Activated CD8-positive, alpha-beta memory T cell treated with anti-CD3 and anti-CD28 coated beads, Interleukin-2, amount 50 U/mL, for 1 hour (primary cell): ENCODE results near the gene ZNF512B.
"Not testable (repeated sequence)": the region's sequence is repeated elsewhere in the genome, so short reads cannot be mapped to it uniquely, and the experiment has no call there.

Experiments
- DNase-seq: peaks from one replicate; pipeline ENCODE4 v3.0.0-alpha.2; 2020; ENCODE audit errors: extremely low read depth

The ZNF512B gene

DNA sequence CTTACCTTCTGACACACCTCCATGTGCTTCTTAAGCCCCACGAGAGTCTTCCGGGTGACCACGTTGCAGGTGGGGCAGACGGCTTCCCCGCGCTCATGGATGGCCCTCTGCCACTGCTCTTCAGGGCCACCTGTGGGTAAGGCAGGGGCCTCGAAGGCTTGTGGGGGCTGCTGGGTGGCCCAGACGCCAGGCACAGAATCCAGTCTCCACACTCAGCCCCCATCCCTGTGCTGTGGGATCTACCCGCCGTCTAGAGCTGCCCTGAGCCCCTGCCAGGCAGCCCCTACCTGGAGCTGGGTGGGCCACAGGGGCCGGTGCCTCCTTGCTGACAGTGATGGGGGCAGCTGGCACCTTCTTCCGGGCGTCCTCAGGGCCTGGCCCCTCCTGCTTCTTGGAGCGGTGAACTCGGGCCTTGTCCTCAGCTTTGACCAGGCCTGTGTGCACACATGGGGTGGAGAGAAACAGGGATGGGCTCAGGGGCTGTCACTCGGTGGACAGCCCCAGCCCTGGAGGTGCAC, 5.9 kb downstream of the ZNF512B start:
- no peak for DNase-seq

DNA sequence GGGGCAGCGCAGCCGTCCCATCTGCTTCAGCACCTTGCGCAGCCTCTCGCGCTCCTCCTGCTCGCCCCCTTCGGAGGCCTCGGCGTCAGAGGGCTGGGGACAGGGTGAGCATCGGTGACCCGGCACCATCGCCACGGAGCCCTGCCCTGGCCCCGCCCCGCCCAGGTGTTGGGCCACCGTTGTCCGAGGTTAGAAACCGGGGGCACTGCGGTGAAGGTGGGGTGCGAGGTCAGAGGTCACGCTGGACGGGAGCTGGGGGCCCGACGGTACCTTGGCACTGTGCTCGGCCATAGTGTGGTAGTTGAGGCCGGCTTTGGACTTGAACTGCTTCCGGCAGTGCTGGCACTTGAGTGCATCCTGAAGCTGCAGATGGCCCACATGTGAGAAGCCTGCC, 6.4 kb downstream of the ZNF512B start:
- DNase-seq, result no peak

GRCh38 chr20:63962426-63963347, 7.0 kb downstream of the ZNF512B start:
- DNase-seq, result no peak

- DNase-seq, result no peak
These were observed 7.9 kb downstream of the ZNF512B start for GRCh38 chr20:63961664-63962425.

- DNase-seq, result not testable (repeated sequence)
These were observed 8.8 kb downstream of the ZNF512B start for GRCh38 chr20:63960654-63961621.

DNA sequence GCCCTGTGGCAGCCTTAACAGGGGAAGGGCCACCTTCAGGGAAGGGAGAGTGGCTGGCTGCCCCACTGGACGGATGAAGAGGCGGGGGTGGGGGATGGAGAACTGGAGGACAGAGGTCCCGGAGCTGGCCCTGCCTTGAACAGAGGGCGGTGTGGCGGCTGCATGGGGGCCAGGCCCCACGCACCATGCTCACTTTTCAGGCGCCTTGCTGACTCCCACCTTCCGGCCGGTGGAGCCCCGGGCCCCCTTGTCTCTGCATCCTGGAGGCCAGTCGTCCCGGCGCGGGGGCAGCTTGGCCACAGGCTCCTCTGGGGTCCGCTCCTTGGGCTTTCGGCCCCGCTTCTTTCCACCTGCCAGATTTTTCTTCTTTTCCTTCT, 10.0 kb downstream of the ZNF512B start:
- no peak for DNase-seq

GRCh38 chr20:63958964-63959698, 10.6 kb downstream of the ZNF512B start:
- DNase-seq, result no peak

DNA sequence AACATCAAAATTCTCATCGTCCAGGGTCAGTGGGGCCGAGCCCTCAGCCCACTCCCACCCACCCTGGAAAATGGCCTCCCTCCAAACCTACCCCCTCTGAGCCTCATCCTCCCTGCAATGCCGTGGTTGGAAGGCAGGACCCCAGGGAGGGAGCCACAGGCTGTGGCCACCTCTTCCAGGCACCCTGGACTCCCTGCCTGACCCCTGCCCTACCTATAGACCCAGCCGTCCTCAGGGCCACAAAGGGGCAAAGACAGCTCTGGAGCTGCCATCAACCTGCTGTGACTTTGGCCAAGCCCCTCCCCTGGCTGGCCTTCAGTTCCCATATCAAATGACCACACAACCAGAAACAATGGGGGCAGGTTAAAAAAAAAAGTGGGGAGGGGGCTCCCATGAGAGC, 11.3 kb downstream of the ZNF512B start:
- DNase-seq, result no peak

DNA sequence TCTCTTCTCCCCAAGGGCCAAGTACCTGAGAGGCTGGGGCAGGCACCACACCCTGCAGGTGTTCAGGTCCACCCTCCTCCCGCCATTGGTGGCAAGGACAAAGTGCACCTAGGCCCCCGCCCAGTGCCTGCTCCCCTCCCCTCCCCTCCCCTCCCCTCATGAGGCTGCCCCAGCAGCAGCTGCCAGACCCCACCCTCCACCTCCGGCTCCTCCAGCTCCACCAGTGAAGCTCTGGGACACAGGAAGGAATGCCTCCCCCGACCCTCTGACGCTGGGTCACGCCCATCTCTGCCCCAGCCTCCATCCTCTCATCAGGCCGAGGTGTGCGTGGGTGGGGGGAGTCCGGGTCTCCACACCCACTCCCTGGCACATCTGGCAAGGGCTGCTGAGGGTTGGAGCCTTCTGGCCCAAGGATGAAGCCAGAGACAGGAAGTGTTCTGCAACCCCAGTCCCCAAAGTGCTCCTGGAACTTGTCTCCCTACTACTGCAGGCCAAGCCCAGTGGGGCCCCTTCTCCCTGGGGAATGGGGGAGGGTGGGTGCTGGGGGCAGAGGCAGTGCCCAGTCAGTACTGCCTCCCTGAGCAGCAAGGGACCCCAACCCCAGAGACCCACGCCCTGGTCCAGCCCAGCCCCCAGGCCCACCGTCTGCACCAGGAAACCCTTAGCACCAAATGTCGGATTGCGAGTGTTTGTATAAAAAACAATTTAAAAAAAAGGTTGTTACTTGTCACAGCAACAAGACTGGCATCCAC, 11.9 kb downstream of the ZNF512B start:
- no peak for DNase-seq

- no peak for DNase-seq
These were observed 12.6 kb downstream of the ZNF512B start for GRCh38 chr20:63957004-63957689.

DNA sequence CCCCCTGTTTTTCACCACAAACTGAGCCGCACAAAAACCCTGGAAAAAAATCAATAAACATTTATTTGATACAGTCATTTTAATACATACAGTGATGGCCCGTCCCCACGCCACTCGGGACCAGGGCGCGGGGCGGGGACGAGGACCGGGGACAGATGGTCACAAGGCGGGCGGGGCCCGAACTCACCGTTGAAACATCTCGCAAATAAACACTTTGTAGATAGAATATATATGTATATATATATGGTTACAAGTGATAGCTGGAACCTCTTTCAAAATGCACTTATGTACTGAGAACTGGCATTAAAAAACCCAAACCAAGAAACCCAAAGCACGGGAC, 13.1 kb downstream of the ZNF512B start:
- no peak for DNase-seq

GRCh38 chr20:63955827-63956663, 13.7 kb downstream of the ZNF512B start, which contains the start of gene UCKL1:
Gene UCKL1, minus strand, starts transcription at chr20:63956416. Its CDS starts 44 bp downstream, at chr20:63956372.
- DNase-seq, result peak; percentile 59

DNA sequence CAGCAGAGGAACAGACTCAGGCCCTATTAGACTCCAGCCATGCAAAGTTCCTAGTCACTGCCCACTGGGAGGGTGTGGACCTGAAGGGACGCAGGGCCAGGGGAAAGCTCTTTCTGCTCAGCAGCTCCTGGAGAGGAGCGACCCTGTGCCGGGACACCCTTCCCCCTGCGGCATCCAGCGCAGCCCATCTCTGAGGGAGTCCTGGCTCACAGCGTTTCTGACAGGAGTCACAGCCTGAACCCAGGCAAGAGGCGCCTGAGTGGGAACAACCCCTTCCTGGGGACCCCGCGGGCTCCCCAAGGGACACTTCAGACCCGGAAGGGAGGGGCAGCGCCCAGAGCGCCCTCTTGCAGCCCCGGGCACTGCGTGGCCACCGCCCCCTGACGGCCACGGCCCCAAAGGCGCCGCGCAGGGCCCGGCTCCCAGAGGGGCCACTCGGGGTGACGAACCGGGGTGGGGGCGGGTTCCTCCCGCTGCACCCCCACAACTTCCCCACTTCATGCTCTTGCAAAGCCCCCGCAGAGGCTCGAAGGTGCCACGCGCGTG, 14.4 kb downstream of the ZNF512B start:
- DNase-seq, result no peak

GRCh38 chr20:63953764-63954429, 15.8 kb downstream of the ZNF512B start:
- no peak for DNase-seq

DNA sequence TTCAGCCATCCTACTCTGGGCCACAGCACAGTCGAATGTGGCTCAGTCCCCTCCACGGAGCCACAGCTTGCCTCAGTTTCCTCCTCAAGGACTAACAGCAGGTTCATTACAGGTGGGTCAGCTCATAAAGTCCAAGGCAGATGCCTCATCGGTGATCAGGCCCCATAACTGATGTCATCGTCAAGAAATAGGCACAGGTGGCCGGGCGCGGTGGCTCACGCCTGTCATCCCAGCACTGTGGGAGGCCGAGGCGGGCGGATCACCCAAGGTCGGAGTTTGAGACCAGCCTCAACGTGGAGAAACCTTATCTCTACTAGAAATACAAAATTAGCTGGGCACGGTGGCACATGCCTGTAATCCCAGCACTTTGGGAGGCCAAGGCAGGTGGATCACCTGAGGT, 17.0 kb downstream of the ZNF512B start:
- no peak for DNase-seq

DNA sequence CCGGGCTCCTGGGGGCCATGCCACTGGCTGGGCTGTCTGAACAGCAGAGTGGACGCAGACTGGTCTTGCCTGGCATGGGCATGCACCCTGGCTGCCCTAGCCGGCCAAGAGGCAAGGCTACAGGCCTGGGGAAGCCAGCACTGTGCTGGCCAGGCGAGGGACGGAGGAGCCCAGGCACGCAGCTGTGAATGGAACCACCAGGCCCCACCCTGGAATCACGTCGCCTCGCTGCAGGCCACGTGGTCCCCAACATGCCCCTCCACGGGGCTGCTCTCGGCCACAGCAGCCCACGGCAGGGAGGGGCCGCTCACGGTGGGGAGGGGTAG, 17.6 kb downstream of the ZNF512B start:
- no peak for DNase-seq

GRCh38 chr20:63951398-63952209, 18.1 kb downstream of the ZNF512B start:
- DNase-seq, result no peak
